SK-N-SH (cell line): ENCODE measurements around the gene ZNF605. TPM values are rescaled to one million over a fixed set of nuclear protein-coding genes. Genes with fewer than 3 reads are reported as not detected.

Experiments used
- CTCF ChIA-PET: fragments of 300-600, 350-600 bp; formaldehyde crosslinking; extraction: SDS; loops from one replicate; lab custom pipeline; 2021; lab: Yijun Ruan, JAX
- POLR2A ChIA-PET: fragments of 350-600 bp; sonication (Branson Sonifier 250); formaldehyde crosslinking; extraction: SDS; loops from one replicate; lab custom pipeline; 2020; ENCODE audit warnings: antibody characterized with exemption, inconsistent platforms; lab: Yijun Ruan, JAX
- DNase-seq: peaks from one replicate; pipeline ENCODE4 v3.0.0; 2012
- H2AFZ ChIP-seq: fragments of 200-600 bp; sonication (generic); 2 replicates; pipeline ENCODE4 v1.8.1; 2016; ENCODE audit warnings: antibody characterized with exemption, mild to moderate bottlenecking, low read depth
- H3F3A ChIP-seq: fragments of 200-600 bp; sonication (generic); replicated peaks from 2 replicates; pipeline ENCODE3; 2016; ENCODE audit warnings: antibody characterized with exemption, mild to moderate bottlenecking; ENCODE audit not compliant: insufficient read depth
- H3K27ac ChIP-seq, 2 experiments: fragments of 200-500 bp in 1 of 2; fragments of 200-600 bp in 1 of 2; sonication (Bioruptor generic) in 1 of 2; sonication (generic), shearing (Covaris generic) in 1 of 2; 2 replicates each; pipeline versions ENCODE4 v1.5.1 to v1.6.1; 2014 to 2016; ENCODE audit warnings: low read depth in 2 of 2, inconsistent platforms in 1 of 2, low read length in 1 of 2, mild to moderate bottlenecking in 1 of 2, mixed read lengths in 1 of 2
- H3K27me3 ChIP-seq: fragments of 200-600 bp; sonication (generic), shearing (Covaris generic); 2 replicates; pipeline ENCODE4 v1.6.1; 2016; ENCODE audit warnings: mixed run types; ENCODE audit not compliant: insufficient read depth
- H3K36me3 ChIP-seq, 2 experiments: fragments of 200-500 bp in 1 of 2; fragments of 200-600 bp in 1 of 2; sonication (Bioruptor generic) in 1 of 2; sonication (generic) in 1 of 2; replicated peaks in 1 of 2; 2 replicates each; pipeline versions ENCODE3 to v1.5.1; 2014 to 2016; ENCODE audit warnings: low read length in 1 of 2, mild to moderate bottlenecking in 1 of 2; ENCODE audit not compliant: insufficient read depth in 2 of 2, control insufficient read depth in 1 of 2
- H3K4me1 ChIP-seq, 2 experiments: fragments of 200-500 bp in 1 of 2; fragments of 200-600 bp in 1 of 2; sonication (Bioruptor generic) in 1 of 2; sonication (generic), shearing (Covaris generic) in 1 of 2; 2 replicates each; pipeline versions ENCODE4 v1.5.1 to v1.6.1; 2014 to 2016; ENCODE audit warnings: low read depth in 1 of 2, low read length in 1 of 2, mixed run types in 1 of 2; ENCODE audit not compliant: insufficient read depth in 2 of 2, control insufficient read depth in 1 of 2
- H3K4me2 ChIP-seq: fragments of 200-600 bp; sonication (generic), shearing (Covaris generic); 2 replicates; pipeline ENCODE4 v1.6.1; 2017; ENCODE audit warnings: mixed run types
- H3K4me3 ChIP-seq, 2 experiments: fragments of 200-500 bp in 1 of 2; fragments of 200-600 bp in 1 of 2; sonication (Bioruptor generic) in 1 of 2; sonication (generic), shearing (Covaris generic) in 1 of 2; 2 replicates each; pipeline versions ENCODE4 v1.5.1 to v1.8.1; 2014 to 2016; ENCODE audit warnings: low read depth in 2 of 2, inconsistent platforms in 1 of 2, low read length in 1 of 2, mild to moderate bottlenecking in 1 of 2, mixed read lengths in 1 of 2, moderate library complexity in 1 of 2
- H3K79me2 ChIP-seq: fragments of 200-600 bp; sonication (generic); 2 replicates; pipeline ENCODE4 v1.8.1; 2017; ENCODE audit warnings: mild to moderate bottlenecking; ENCODE audit not compliant: insufficient read depth
- H3K9ac ChIP-seq: fragments of 200-600 bp; sonication (generic); 2 replicates; pipeline ENCODE4 v1.6.1; 2017; ENCODE audit warnings: mixed run types
- H3K9me2 ChIP-seq: fragments of 200-600 bp; sonication (generic); 2 replicates; pipeline ENCODE4 v1.6.1; 2017; ENCODE audit warnings: mixed run types
- H3K9me3 ChIP-seq: fragments of 200-600 bp; sonication (generic); 2 replicates; pipeline ENCODE4 v1.6.1; 2017; ENCODE audit warnings: mixed run types, mild to moderate bottlenecking, moderate library complexity
- H4K20me1 ChIP-seq: fragments of 200-600 bp; sonication (generic); 2 replicates; pipeline ENCODE4 v1.6.1; 2017; ENCODE audit warnings: mild to moderate bottlenecking, mixed run types; ENCODE audit not compliant: insufficient read depth
- CTCF ChIP-seq: fragments of 200-600 bp; sonication (generic); IDR thresholded peaks from 2 replicates; pipeline ENCODE4 v1.6.1; 2017; ENCODE audit warnings: antibody characterized with exemption, mild to moderate bottlenecking, moderate library complexity
- EZH2phosphoT487 ChIP-seq: fragments of 200-600 bp; sonication (generic); IDR thresholded peaks from 2 replicates; pipeline ENCODE4 v1.6.1; 2017; ENCODE audit warnings: low read depth, mixed run types, mild to moderate bottlenecking, antibody characterized with exemption, moderate library complexity, borderline replicate concordance
- FOXJ3 ChIP-seq: sonication (generic); formaldehyde crosslinking; IDR thresholded peaks from 2 replicates; pipeline ENCODE4 v1.5.1; 2020; ENCODE audit warnings: mild to moderate bottlenecking, missing genetic modification reagents
- GATA2 ChIP-seq: sonication (generic); formaldehyde crosslinking; IDR thresholded peaks from 2 replicates; pipeline ENCODE4 v1.5.0; 2020; ENCODE audit warnings: mild to moderate bottlenecking, missing genetic modification reagents
- IRF3 ChIP-seq: fragments of 150-350 bp; IDR thresholded peaks from 2 replicates; pipeline ENCODE4 v1.6.1; 2016; ENCODE audit warnings: mild to moderate bottlenecking, low read depth, low read length
- POLR2AphosphoS5 ChIP-seq: IDR thresholded peaks from 2 replicates; pipeline ENCODE4 v1.6.1; 2012; ENCODE audit warnings: low read depth, low read length
- REST ChIP-seq: IDR thresholded peaks from 2 replicates; pipeline ENCODE4 v1.6.1; 2012; ENCODE audit warnings: mild to moderate bottlenecking, low read depth, low read length, moderate library complexity
- SIN3A ChIP-seq: IDR thresholded peaks from 2 replicates; pipeline ENCODE4 v1.6.1; 2012; ENCODE audit warnings: low read depth, mild to moderate bottlenecking, low read length, moderate library complexity, borderline replicate concordance
- USF1 ChIP-seq: IDR thresholded peaks from 2 replicates; pipeline ENCODE4 v1.4.0; 2012; ENCODE audit warnings: low read depth, borderline replicate concordance
- USF2 ChIP-seq: fragments of 150-350 bp; IDR thresholded peaks from 2 replicates; pipeline ENCODE4 v1.6.1; 2017; ENCODE audit warnings: antibody characterized with exemption, low read length, low read depth, borderline replicate concordance
- YY1 ChIP-seq: IDR thresholded peaks from 2 replicates; pipeline ENCODE4 v1.4.0; 2012; ENCODE audit warnings: low read depth, mild to moderate bottlenecking
- ZBTB33 ChIP-seq: IDR thresholded peaks from 2 replicates; pipeline ENCODE4 v1.4.0; 2012; ENCODE audit warnings: low read depth, borderline replicate concordance
- WGBS: methylation state at CpG from one replicate; pipeline ENCODE4 v1.1.6; 2017; ENCODE audit warnings: low lambda C conversion rate; 5-methylcytosine and 5-hydroxymethylcytosine counted together
- polyA plus RNA-seq, 3 experiments: library from polyadenylated mRNA; depleted of rRNA; stranded (reverse); fragments of >200 nt; gene quantifications; 2 replicates each; pipeline ENCODE4 v1.2.3, GENCODE V29; 2012

The ZNF605 gene
- polyA plus RNA-seq, 1 of the 3 experiments (the other 2 are of a cell fraction): 4.0 TPM

GRCh38 chr12:132886529-132887477 is 69.3 kb downstream of the ZNF605 start:
- no peaks in the 10 kb centered on the region for H3K9me2 ChIP-seq
- CTCF ChIA-PET: interaction anchor here (0.7 kb wide), 1 partner anchor 38 kb away, joined by 3 read pairs; no protein-coding TSS in a partner anchor
- POLR2A ChIA-PET: interaction anchor here (0.9 kb wide), 1 partner anchor 99 kb away, joined by 6 read pairs; the partner anchor contains the start of gene ZNF26
- peaks cover 44% of the 10 kb centered on the region for H3K79me2 ChIP-seq
- peak overlapping the region; percentile 66 for H3K4me2 ChIP-seq
- H3F3A ChIP-seq: peaks cover 8% of the 10 kb centered on the region
- TF ChIP-seq POLR2AphosphoS5: no peak
- TF ChIP-seq USF2: no peak
- TF ChIP-seq REST: no peak
- TF ChIP-seq, all 33 proteins: peak for 0
- H3K4me1 ChIP-seq: peaks cover 0 to 3% of the 10 kb centered on the region in 2 experiments; a peak in 1 of 4 replicates
- H3K27ac ChIP-seq: peak overlapping the region; percentile 56 to 73
- WGBS: 18% methylated on average over 17 of the region's 64 CpGs
- peak overlapping the region; percentile 71 for H3K9ac ChIP-seq
- 0 out of 2 replicates have a peak, but pooled peaks cover 8% of the 10 kb centered on the region for H3K9me3 ChIP-seq
- peaks cover 0 to 33% of the 10 kb centered on the region in 2 experiments for H3K36me3 ChIP-seq
- no peaks in the 10 kb centered on the region for H4K20me1 ChIP-seq
- H2AFZ ChIP-seq: peak overlapping the region; percentile 44
- peak overlapping the region; percentile 76 to 93 for H3K4me3 ChIP-seq
- H3K27me3 ChIP-seq: no peaks in the 10 kb centered on the region
- no peak for DNase-seq

- no peaks in the 10 kb centered on the region for H3K4me1 ChIP-seq
- 91% methylated on average over 7 of the region's 7 CpGs for WGBS
- DNase-seq: no peak
- ChIA-PET CTCF (interaction anchor here (1.5 kb wide), 1 partner anchor 113 kb away, joined by 4 read pairs; no protein-coding TSS in a partner anchor), POLR2A (interaction anchor here (0.6 kb wide), 1 partner anchor 167 kb away, joined by 5 read pairs; no protein-coding TSS in a partner anchor)
- no peak overlapping the region for H2AFZ ChIP-seq
- H3F3A ChIP-seq: peaks cover 8% of the 10 kb centered on the region
- H4K20me1 ChIP-seq: no peaks in the 10 kb centered on the region
- no peak overlapping the region for H3K27ac ChIP-seq
- H3K36me3 ChIP-seq: peaks cover 7 to 67% of the 10 kb centered on the region in 2 experiments
- no peak overlapping the region for H3K4me2 ChIP-seq
- no peaks in the 10 kb centered on the region for H3K9me2 ChIP-seq
- 0 out of 2 replicates have a peak, but pooled peaks cover 8% of the 10 kb centered on the region for H3K9me3 ChIP-seq
- H3K9ac ChIP-seq: no peak overlapping the region
- no peaks in the 10 kb centered on the region for H3K27me3 ChIP-seq
- H3K4me3 ChIP-seq: no peak overlapping the region
- peaks cover 94% of the 10 kb centered on the region for H3K79me2 ChIP-seq
- TF ChIP-seq FOXJ3 (CRISPR knock-in tag): no peak
- no peak for TF ChIP-seq ZBTB33
- no peak for TF ChIP-seq EZH2phosphoT487
- TF ChIP-seq SIN3A: no peak
- TF ChIP-seq USF1: no peak
- no peak for TF ChIP-seq IRF3
- TF ChIP-seq CTCF: no peak
- no peak for TF ChIP-seq GATA2 (CRISPR knock-in tag)
- no peak for TF ChIP-seq YY1
Measured at GRCh38 chr12:132881818-132882217, 74.3 kb downstream of the ZNF605 start.
